ENCODE data around the gene ANKRD63.

DNA sequence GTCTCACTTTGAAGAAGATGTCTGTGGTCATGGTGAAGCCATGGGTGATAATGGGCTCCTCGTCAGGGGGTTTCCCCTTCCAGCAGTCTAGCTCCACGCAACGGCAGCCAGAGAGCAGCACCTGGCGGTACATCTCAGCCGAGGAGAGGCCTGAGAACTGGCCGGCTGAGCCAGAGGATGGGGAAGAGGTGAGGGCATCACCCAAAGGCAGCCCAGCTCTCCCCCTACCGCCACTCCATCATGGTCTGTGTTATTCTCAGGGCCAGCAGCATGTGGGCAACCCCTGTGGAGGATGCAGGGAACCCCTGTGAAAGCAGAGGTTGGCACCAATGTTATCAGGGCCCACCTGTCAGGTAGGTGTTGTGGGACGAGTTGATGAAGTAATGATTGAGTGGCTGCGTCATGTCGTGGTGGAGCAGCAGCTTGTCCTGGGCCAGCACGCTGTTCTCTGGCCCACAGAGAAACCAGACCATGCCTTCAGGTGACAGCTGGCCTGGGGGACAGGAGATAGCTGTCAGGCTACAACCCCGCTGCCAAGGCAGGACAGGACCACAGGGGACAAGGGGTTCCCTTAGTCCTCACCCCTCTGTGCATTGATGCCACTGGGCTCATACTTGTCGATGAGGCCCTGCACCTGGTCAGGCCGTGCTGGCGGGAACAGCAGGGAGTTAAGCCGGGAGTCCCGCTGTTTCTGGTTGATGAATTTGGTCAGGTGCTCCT, 15.5 kb upstream of the ANKRD63 start:
- TF ChIP-seq EGR1 (IDR thresholded peaks at IDR 0.05; ENCODE audit: low read depth in 2 of 2) (no peak), CTCF (IDR thresholded peaks at IDR 0.05; ENCODE audit: low read depth, low read length, missing input control) (no peak), RAD21 (IDR thresholded peaks at IDR 0.05) (no peak)
- TF ChIP-seq, protein P1, sequence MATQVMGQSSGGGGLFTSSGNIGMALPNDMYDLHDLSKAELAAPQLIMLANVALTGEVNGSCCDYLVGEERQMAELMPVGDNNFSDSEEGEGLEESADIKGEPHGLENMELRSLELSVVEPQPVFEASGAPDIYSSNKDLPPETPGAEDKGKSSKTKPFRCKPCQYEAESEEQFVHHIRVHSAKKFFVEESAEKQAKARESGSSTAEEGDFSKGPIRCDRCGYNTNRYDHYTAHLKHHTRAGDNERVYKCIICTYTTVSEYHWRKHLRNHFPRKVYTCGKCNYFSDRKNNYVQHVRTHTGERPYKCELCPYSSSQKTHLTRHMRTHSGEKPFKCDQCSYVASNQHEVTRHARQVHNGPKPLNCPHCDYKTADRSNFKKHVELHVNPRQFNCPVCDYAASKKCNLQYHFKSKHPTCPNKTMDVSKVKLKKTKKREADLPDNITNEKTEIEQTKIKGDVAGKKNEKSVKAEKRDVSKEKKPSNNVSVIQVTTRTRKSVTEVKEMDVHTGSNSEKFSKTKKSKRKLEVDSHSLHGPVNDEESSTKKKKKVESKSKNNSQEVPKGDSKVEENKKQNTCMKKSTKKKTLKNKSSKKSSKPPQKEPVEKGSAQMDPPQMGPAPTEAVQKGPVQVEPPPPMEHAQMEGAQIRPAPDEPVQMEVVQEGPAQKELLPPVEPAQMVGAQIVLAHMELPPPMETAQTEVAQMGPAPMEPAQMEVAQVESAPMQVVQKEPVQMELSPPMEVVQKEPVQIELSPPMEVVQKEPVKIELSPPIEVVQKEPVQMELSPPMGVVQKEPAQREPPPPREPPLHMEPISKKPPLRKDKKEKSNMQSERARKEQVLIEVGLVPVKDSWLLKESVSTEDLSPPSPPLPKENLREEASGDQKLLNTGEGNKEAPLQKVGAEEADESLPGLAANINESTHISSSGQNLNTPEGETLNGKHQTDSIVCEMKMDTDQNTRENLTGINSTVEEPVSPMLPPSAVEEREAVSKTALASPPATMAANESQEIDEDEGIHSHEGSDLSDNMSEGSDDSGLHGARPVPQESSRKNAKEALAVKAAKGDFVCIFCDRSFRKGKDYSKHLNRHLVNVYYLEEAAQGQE (IDR thresholded peaks at IDR 0.05): no peak
